ENCODE results near the gene RASSF5.

DNA sequence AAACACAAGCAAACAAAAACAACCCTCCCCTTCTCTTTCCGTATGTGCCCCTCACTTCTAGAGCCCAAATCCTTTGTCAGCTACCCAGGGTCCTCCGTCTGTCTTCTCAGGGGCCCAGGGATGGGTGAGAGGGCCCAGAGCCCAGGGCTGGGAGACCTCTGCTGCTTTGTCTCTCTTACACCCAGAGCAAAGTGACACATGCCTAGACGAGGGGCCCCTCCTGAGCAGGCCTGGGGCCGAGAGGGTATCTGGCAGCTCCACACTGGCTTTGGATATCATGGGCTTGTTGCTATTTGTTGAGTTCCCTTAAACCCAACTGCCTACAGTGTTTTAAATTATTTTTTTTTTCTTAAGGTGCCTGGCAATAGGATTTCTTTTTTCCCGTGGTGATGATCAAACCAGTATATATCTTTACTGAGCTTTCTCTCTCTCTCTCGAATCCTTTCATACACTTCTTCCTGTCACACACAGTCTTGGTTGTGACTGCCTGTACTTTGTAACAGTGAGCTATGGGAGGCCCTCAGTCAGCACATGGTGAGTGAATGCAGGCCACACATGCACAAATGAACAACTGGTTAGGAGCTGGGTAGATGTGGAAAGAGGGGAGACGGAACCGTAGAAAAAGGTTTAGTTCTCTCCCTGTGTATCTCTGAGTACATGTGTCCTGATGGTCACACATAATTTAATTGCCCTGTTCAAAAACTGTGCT, 14.5 kb downstream of the RASSF5 start:
- TF ChIP-seq, protein P1, sequence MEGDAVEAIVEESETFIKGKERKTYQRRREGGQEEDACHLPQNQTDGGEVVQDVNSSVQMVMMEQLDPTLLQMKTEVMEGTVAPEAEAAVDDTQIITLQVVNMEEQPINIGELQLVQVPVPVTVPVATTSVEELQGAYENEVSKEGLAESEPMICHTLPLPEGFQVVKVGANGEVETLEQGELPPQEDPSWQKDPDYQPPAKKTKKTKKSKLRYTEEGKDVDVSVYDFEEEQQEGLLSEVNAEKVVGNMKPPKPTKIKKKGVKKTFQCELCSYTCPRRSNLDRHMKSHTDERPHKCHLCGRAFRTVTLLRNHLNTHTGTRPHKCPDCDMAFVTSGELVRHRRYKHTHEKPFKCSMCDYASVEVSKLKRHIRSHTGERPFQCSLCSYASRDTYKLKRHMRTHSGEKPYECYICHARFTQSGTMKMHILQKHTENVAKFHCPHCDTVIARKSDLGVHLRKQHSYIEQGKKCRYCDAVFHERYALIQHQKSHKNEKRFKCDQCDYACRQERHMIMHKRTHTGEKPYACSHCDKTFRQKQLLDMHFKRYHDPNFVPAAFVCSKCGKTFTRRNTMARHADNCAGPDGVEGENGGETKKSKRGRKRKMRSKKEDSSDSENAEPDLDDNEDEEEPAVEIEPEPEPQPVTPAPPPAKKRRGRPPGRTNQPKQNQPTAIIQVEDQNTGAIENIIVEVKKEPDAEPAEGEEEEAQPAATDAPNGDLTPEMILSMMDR (IDR thresholded peaks at IDR 0.05; ENCODE audit: low read length) = no peak
- TF ChIP-seq EZH2 (optimal IDR thresholded peaks at IDR 0.05; ENCODE audit: low read depth, low read length) (no peak), EZH2phosphoT487 (IDR thresholded peaks at IDR 0.05; ENCODE audit: low read length) (no peak)

Measured in MM.1S (cell line).